Peyer's patch (tissue), 4 donors: ENCODE measurements around the gene SEMA3G. TPM values are rescaled to one million over a fixed set of nuclear protein-coding genes. Genes with fewer than 3 reads are reported as not detected.

ENCODE experiments used
- DNase-seq, 3 donors: peaks; one replicate each; pipeline ENCODE4 v3.0.0-alpha.2; 2017 to 2019
- H3K27ac ChIP-seq, 4 donors: fragments of 200-600 bp; sonication (generic); one replicate each; pipeline ENCODE4 v1.5.1; 2016 to 2019
- H3K27me3 ChIP-seq, 2 donors: fragments of 200-600 bp; sonication (generic); one replicate each; pipeline ENCODE4 v1.5.1; 2019
- H3K36me3 ChIP-seq, 3 donors: fragments of 200-600 bp; sonication (generic); one replicate each; pipeline ENCODE4 v1.5.1; 2016 to 2019
- H3K4me1 ChIP-seq, 4 donors: fragments of 200-600 bp; sonication (generic); one replicate each; pipeline ENCODE4 v1.5.1; 2016 to 2019
- H3K4me3 ChIP-seq, 4 donors: fragments of 200-600 bp; sonication (generic); 1 replicate in 3 of 4; 2 replicates in 1 of 4; pipeline ENCODE4 v1.5.1; 2016 to 2019; ENCODE audit warnings: mild to moderate bottlenecking in 1 of 4
- H3K9me3 ChIP-seq, 4 donors: fragments of 200-600 bp; sonication (generic); one replicate each; pipeline ENCODE4 v1.5.1; 2016 to 2019; ENCODE audit warnings: mild to moderate bottlenecking in 1 of 4
- POLR2A ChIP-seq, 2 donors: fragments of 450-650 bp; IDR thresholded peaks; one replicate each; pipeline ENCODE4 v1.5.1; 2017; ENCODE audit warnings: antibody characterized with exemption in 2 of 2, mild to moderate bottlenecking in 2 of 2, moderate library complexity in 2 of 2
- total RNA-seq, 4 donors: library from RNA; depleted of rRNA; stranded (reverse); fragments of >200 nt; gene quantifications; one replicate each; pipeline ENCODE4 v1.1.0, GENCODE V29; 2016
- TF ChIP-seq, protein P1 (sequence below), 6 experiments: fragments of 450-650 bp in 4 of 6; fragments of 200-600 bp in 2 of 6; sonication (generic) in 1 of 6; IDR thresholded peaks; one replicate each; pipeline ENCODE4 v1.5.1; 2017 to 2019; ENCODE audit warnings: antibody characterized with exemption in 6 of 6, mild to moderate bottlenecking in 3 of 6, moderate library complexity in 1 of 6

SEMA3G gene
- total RNA-seq, 4 donors from 2014 or later, result 18.8 to 24.8 (median 22.0) TPM

DNA sequence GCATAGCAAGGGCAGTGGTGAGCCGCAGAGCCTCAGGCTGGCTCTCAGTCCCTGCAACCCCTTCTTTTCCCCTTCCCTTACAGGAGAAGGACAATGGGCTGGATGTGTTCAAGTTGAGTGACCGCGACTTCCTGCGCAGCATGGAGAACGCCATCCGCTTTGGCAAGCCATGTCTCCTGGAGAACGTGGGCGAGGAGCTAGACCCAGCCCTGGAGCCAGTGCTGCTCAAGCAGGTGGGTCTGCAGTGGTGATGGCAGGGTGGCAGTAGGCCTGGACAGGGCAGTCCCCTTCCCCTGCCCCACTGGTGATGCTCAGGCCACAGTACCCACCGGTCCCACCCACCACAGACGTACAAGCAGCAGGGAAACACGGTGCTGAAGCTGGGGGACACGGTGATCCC is 53.8 kb downstream of the SEMA3G start:
- DNase-seq, result no peak
- H3K36me3 ChIP-seq, result peaks cover 0 to 46% (median 0%) of the 10 kb centered on the region in 3 donors

DNA sequence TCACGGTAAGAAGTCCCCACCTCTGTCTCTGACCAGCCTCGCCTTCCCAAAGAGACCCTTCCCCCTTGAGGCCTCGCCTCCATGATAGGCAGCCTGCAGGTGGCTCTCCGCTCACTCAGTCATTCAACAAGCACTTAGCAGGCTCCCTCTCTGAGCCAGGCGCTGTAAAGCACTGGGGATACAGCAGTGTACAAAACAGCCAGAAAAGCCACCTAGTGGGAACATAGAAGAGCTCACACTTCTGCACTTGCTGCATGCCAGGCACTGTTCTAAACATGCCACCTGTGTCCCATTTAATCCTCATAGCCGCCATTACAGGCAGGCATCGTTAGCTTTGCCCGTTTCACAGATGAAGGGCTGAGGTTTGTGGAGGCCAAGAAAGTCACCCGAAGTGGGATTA is 56.0 kb downstream of the SEMA3G start:
- Histone ChIP-seq H3K9me3 (no peaks in the 10 kb centered on the region), H3K4me1 (no peaks in the 10 kb centered on the region), H3K27me3 (no peaks in the 10 kb centered on the region), H3K4me3 (no peak overlapping the region), H3K36me3 (peaks cover 0 to 46% (median 0%) of the 10 kb centered on the region in 3 donors), H3K27ac (no peak overlapping the region)
- DNase-seq, result no peak
- no peak for TF ChIP-seq POLR2A (IDR thresholded peaks at IDR 0.05)
- TF ChIP-seq, protein P1, sequence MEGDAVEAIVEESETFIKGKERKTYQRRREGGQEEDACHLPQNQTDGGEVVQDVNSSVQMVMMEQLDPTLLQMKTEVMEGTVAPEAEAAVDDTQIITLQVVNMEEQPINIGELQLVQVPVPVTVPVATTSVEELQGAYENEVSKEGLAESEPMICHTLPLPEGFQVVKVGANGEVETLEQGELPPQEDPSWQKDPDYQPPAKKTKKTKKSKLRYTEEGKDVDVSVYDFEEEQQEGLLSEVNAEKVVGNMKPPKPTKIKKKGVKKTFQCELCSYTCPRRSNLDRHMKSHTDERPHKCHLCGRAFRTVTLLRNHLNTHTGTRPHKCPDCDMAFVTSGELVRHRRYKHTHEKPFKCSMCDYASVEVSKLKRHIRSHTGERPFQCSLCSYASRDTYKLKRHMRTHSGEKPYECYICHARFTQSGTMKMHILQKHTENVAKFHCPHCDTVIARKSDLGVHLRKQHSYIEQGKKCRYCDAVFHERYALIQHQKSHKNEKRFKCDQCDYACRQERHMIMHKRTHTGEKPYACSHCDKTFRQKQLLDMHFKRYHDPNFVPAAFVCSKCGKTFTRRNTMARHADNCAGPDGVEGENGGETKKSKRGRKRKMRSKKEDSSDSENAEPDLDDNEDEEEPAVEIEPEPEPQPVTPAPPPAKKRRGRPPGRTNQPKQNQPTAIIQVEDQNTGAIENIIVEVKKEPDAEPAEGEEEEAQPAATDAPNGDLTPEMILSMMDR (IDR thresholded peaks at IDR 0.05), result no peak

More for the DNA sequence above, 53.8 kb downstream of the SEMA3G start:
- H3K4me1 ChIP-seq, result no peaks in the 10 kb centered on the region
- H3K27me3 ChIP-seq, result no peaks in the 10 kb centered on the region
- H3K9me3 ChIP-seq, result no peaks in the 10 kb centered on the region
- H3K4me3 ChIP-seq, result no peak overlapping the region
- no peak for TF ChIP-seq POLR2A (IDR thresholded peaks at IDR 0.05)
- TF ChIP-seq, protein P1 (IDR thresholded peaks at IDR 0.05), result no peak
- H3K27ac ChIP-seq, result no peak overlapping the region

DNA sequence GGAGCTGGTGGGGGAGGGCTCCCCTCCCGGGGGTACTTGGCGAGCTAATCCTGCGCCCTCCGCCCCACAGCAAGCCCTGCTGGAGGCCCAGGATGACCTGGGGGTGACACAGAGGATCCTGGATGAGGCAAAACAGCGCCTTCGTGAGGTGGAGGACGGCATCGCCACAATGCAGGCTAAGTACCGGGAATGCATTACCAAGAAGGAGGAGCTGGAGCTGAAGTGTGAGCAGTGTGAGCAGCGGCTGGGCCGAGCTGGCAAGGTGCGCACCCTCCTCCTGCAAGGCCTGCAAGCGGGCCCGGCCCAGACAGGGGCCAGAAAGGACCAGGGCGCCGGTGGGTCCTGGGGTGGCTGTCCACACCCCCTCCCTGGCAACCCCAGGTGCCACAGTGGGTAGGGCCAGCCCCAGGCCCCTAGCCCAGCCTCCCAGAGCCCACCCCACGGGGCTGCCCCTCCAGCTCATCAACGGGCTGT is 56.5 kb downstream of the SEMA3G start:
- TF ChIP-seq, protein P1 (IDR thresholded peaks at IDR 0.05), result no peak
- TF ChIP-seq POLR2A (IDR thresholded peaks at IDR 0.05), result no peak
- no peaks in the 10 kb centered on the region for H3K27me3 ChIP-seq
- H3K4me1 ChIP-seq, result no peaks in the 10 kb centered on the region
- H3K27ac ChIP-seq, result no peak overlapping the region
- peaks cover 0 to 43% (median 0%) of the 10 kb centered on the region in 3 donors for H3K36me3 ChIP-seq
- DNase-seq, result no peak
- H3K9me3 ChIP-seq, result no peaks in the 10 kb centered on the region
- no peak overlapping the region for H3K4me3 ChIP-seq

DNA sequence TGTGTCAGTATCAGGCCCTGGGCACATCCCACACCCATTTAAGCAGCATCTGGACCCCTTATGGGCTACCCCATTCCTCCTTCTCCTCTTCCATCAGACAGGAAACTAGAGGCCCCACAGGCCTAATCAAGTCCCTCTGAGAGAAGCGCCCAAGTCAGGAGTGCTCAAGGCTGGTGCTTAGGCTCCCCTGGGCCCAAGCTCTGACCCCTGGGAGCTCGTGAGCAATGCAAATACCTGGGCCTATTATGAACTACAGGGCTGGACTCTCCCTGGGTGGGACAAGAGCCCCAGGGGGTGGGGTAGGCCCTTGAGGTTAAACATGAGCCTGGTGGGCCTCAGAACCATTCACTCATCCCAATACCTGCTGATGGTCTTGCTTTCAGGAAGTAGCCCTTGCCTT is 57.4 kb downstream of the SEMA3G start:
- TF ChIP-seq, protein P1 (IDR thresholded peaks at IDR 0.05), result no peak
- TF ChIP-seq POLR2A (IDR thresholded peaks at IDR 0.05), result no peak

DNA sequence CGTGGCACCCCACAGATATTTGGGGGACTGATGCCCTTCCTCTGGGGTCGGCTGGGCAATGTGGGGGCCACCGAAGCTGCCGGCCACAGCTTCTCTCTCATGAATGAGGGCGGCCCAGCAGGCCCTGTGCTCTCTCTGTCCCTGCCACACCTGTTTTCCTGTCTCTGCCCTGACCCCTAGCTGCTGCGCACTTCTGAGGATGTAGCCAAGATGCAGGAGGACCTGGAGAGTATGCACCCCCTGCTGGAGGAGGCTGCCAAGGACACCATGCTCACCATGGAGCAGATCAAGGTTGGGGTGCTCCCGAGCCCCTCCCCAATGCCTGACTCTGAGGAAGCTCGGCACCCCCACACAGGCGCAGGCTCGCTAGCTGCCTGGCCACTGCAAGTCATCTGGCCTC is 59.7 kb downstream of the SEMA3G start:
- DNase-seq, result no peak
- TF ChIP-seq, protein P1 (IDR thresholded peaks at IDR 0.05), result peak in 3 of 6 experiments; percentile 25 to 33 (median 29)
- no peak for TF ChIP-seq POLR2A (IDR thresholded peaks at IDR 0.05)
- Histone ChIP-seq H3K4me1 (no peaks in the 10 kb centered on the region), H3K27me3 (no peaks in the 10 kb centered on the region), H3K36me3 (peaks cover 0 to 15% (median 0%) of the 10 kb centered on the region in 3 donors), H3K9me3 (no peaks in the 10 kb centered on the region), H3K4me3 (no peak overlapping the region), H3K27ac (no peak overlapping the region)

More for the DNA sequence above, 57.4 kb downstream of the SEMA3G start:
- H3K27ac ChIP-seq, result no peak overlapping the region
- no peak for DNase-seq
- H3K4me1 ChIP-seq, result no peaks in the 10 kb centered on the region
- peaks cover 0 to 34% (median 0%) of the 10 kb centered on the region in 3 donors for H3K36me3 ChIP-seq
- H3K4me3 ChIP-seq, result no peak overlapping the region
- no peaks in the 10 kb centered on the region for H3K27me3 ChIP-seq
- no peaks in the 10 kb centered on the region for H3K9me3 ChIP-seq
